GM23338 (cell line): Measurements from ENCODE around the gene ACOT11. TPM values are rescaled to one million over a fixed set of nuclear protein-coding genes. Genes with fewer than 3 reads are reported as not detected.

Experiments used
- ATAC-seq: fragments of 200-7000 bp; cut with Tn5 transposase; 3 replicates; pipeline ENCODE4 v1.9.1; 2020
- DNase-seq: peaks from one replicate; pipeline ENCODE4 v3.0.0-alpha.2; 2015; ENCODE audit warnings: low spot score
- H2AFZ ChIP-seq: fragments of 200-600 bp; sonication (generic); 2 replicates; pipeline ENCODE4 v1.8.0; 2016; ENCODE audit warnings: antibody characterized with exemption, mild to moderate bottlenecking, moderate library complexity
- H3F3A ChIP-seq: fragments of 200-600 bp; sonication (generic); replicated peaks from 2 replicates; pipeline ENCODE4 v1.8.0; 2017; ENCODE audit warnings: antibody characterized with exemption, mixed run types, low read depth
- H3K27ac ChIP-seq: fragments of 200-600 bp; sonication (generic); 2 replicates; pipeline ENCODE4 v1.6.1; 2016; ENCODE audit warnings: low read depth
- H3K27me3 ChIP-seq: fragments of 200-600 bp; sonication (generic); 2 replicates; pipeline ENCODE4 v1.8.0; 2016; ENCODE audit warnings: mild to moderate bottlenecking, mixed run types, moderate library complexity; ENCODE audit not compliant: insufficient read depth
- H3K36me3 ChIP-seq: fragments of 200-600 bp; sonication (generic); 2 replicates; pipeline ENCODE4 v1.8.0; 2016; ENCODE audit warnings: mild to moderate bottlenecking; ENCODE audit not compliant: insufficient read depth
- H3K4me1 ChIP-seq: fragments of 200-600 bp; sonication (generic); 2 replicates; pipeline ENCODE4 v1.8.0; 2016; ENCODE audit warnings: mild to moderate bottlenecking, moderate library complexity; ENCODE audit not compliant: insufficient read depth
- H3K4me2 ChIP-seq: fragments of 200-600 bp; sonication (generic); 2 replicates; pipeline ENCODE4 v1.7.1; 2017; ENCODE audit warnings: mixed run types
- H3K4me3 ChIP-seq: fragments of 200-600 bp; sonication (generic); 2 replicates; pipeline ENCODE4 v1.6.1; 2016; ENCODE audit warnings: mixed run types
- H3K79me2 ChIP-seq: fragments of 200-600 bp; sonication (generic); replicated peaks from 2 replicates; pipeline ENCODE4 v1.8.0; 2017; ENCODE audit warnings: mild to moderate bottlenecking; ENCODE audit not compliant: insufficient read depth
- H3K9me2 ChIP-seq: fragments of 200-600 bp; sonication (generic); 2 replicates; pipeline ENCODE4 v1.8.0; 2017; ENCODE audit not compliant: insufficient read depth
- H4K20me1 ChIP-seq: fragments of 200-600 bp; sonication (generic); replicated peaks from 2 replicates; pipeline ENCODE4 v1.8.0; 2017; ENCODE audit warnings: mild to moderate bottlenecking; ENCODE audit not compliant: insufficient read depth
- H3K27ac Mint-ChIP-seq: 2 replicates; pipeline ENCODE4 v1.8.0; 2020; ENCODE audit warnings: inconsistent platforms, mild to moderate bottlenecking, moderate library complexity, mixed read lengths
- H3K27me3 Mint-ChIP-seq: 3 replicates; pipeline ENCODE4 v1.8.0; 2022; ENCODE audit warnings: low read depth, mild to moderate bottlenecking, moderate library complexity, mixed read lengths, inconsistent platforms; ENCODE audit not compliant: insufficient read depth, poor library complexity
- H3K36me3 Mint-ChIP-seq: 3 replicates; pipeline ENCODE4 v1.8.0; 2021; ENCODE audit warnings: low read depth, mild to moderate bottlenecking, inconsistent platforms, moderate library complexity, mixed read lengths
- H3K4me1 Mint-ChIP-seq: 3 replicates; pipeline ENCODE4 v1.8.0; 2020; ENCODE audit warnings: mild to moderate bottlenecking, inconsistent platforms, mixed read lengths
- H3K4me3 Mint-ChIP-seq: 3 replicates; pipeline ENCODE4 v1.8.0; 2021; ENCODE audit warnings: moderate library complexity, mild to moderate bottlenecking, inconsistent platforms, mixed read lengths
- H3K9me3 Mint-ChIP-seq: 3 replicates; pipeline ENCODE4 v1.8.0; 2020; ENCODE audit warnings: moderate library complexity, mild to moderate bottlenecking, inconsistent platforms, mixed read lengths
- CTCF ChIP-seq, 2 experiments: fragments of 200-600 bp in 1 of 2; sonication (generic) in 1 of 2; conservative IDR thresholded peaks; 2 replicates each; pipeline versions ENCODE4 v1.5.1 to v1.6.1; 2016 to 2017; ENCODE audit warnings: antibody characterized with exemption in 2 of 2, low read depth in 2 of 2, mild to moderate bottlenecking in 2 of 2, moderate library complexity in 1 of 2
- EZH2 ChIP-seq: fragments of 200-600 bp; sonication (generic); IDR thresholded peaks from one replicate; pipeline ENCODE4 v1.8.0; 2017; ENCODE audit warnings: antibody characterized with exemption, mild to moderate bottlenecking, low read depth; ENCODE audit not compliant: unreplicated experiment
- EZH2phosphoT487 ChIP-seq: fragments of 200-600 bp; sonication (generic); IDR thresholded peaks from one replicate; pipeline ENCODE4 v1.8.1; 2018; ENCODE audit warnings: antibody characterized with exemption; ENCODE audit not compliant: unreplicated experiment
- NANOG ChIP-seq: IDR thresholded peaks from 2 replicates; pipeline ENCODE4 v1.6.1; 2016; ENCODE audit warnings: antibody characterized with exemption, borderline replicate concordance
- REST ChIP-seq: IDR thresholded peaks from one replicate; pipeline ENCODE4 v1.6.1; 2018; ENCODE audit warnings: antibody characterized with exemption; ENCODE audit not compliant: unreplicated experiment
- STAT1 ChIP-seq: IDR thresholded peaks from one replicate; pipeline ENCODE4 v1.6.1; 2016; ENCODE audit warnings: antibody characterized with exemption; ENCODE audit not compliant: unreplicated experiment
- polyA plus RNA-seq: library from polyadenylated mRNA; unstranded; fragments of >200 nt; fragmentation: Nextera tagmentation; extraction: Ambion mirVana; gene quantifications from 2 replicates; pipeline ENCODE4 v1.2.1, GENCODE V29; 2016
- total RNA-seq: library from RNA; depleted of rRNA; stranded (reverse); fragments of >200 nt; shearing (Covaris generic); gene quantifications from 2 replicates; pipeline ENCODE4 v1.2.3, GENCODE V29; 2014

ACOT11 gene
- total and polyA plus RNA-seq, 2 experiments from 2014 or later: 1.6 to 2.7 TPM

- TF ChIP-seq CTCF (conservative IDR thresholded peaks at IDR 0.05; ENCODE audit: low read depth in 2 of 2) (peak; percentile 23 to 55; a peak in 3 of 4 replicates), NANOG (no peak), EZH2 (no peak), EZH2phosphoT487 (no peak), REST (no peak), STAT1 (no peak)
Observed at GRCh38 chr1:54575161-54575560, 27.1 kb downstream of the ACOT11 start (continued).

- 0 out of 2 replicates have a peak, but pooled peaks cover 2% of the 10 kb centered on the region for H3F3A ChIP-seq
- no peaks in the 10 kb centered on the region for H3K27me3 ChIP-seq
- H3K4me3 ChIP-seq: no peak overlapping the region
- H3K36me3 ChIP-seq: no peaks in the 10 kb centered on the region
- H3K79me2 ChIP-seq: no peaks in the 10 kb centered on the region
- no peaks in the 10 kb centered on the region; the same call in 2 of the 3 replicates for H3K36me3 Mint-ChIP-seq
- TF ChIP-seq CTCF (conservative IDR thresholded peaks at IDR 0.05; ENCODE audit: low read depth in 2 of 2) (no peak), NANOG (no peak)
- H3K27me3 Mint-ChIP-seq: peaks cover 26% of the 10 kb centered on the region
- H3K4me1 Mint-ChIP-seq: peaks cover 55% of the 10 kb centered on the region
- DNase-seq: peak; percentile 47
- H3K4me2 ChIP-seq: no peak overlapping the region
- no peak overlapping the region for H3K27ac Mint-ChIP-seq
- peaks cover 28% of the 10 kb centered on the region for H3K4me1 ChIP-seq
- no peaks in the 10 kb centered on the region; the same call in 2 of the 3 replicates for H3K9me3 Mint-ChIP-seq
- no peak for ATAC-seq
- no peak overlapping the region for H2AFZ ChIP-seq
- no peaks in the 10 kb centered on the region for H3K9me2 ChIP-seq
- H3K4me3 Mint-ChIP-seq: no peak overlapping the region
- no peaks in the 10 kb centered on the region for H4K20me1 ChIP-seq
- no peak overlapping the region for H3K27ac ChIP-seq
Observed at GRCh38 chr1:54575605-54576290, 27.7 kb downstream of the ACOT11 start.
